ENCODE data around the gene COL20A1. TPM values are rescaled to one million over a fixed set of nuclear protein-coding genes. Genes with fewer than 3 reads are reported as not detected.

Gene COL20A1
- total and polyA plus RNA-seq, 2 experiments from 2014 or later = not detected

DNA sequence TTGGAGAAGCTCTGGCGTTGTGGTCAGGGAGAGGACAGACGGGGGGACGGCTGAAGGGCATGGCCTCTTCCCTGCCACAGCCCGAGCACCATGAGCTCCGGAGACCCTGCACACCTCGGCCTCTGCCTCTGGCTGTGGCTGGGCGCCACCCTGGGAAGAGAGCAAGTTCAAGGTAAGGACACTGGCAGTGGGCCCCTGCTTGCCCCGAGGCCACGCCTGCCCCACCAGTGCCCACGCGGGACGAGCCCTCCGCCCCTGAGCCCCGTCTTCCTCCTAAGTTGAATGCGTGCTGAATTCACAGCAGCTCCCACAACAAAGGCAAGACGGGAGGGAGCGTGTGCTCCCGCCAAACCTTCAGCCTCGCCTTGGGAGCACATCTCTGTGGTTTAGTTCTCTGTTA is 2.0 kb downstream of the COL20A1 start:
- 8 to 19% methylated on average over 13 to 17 of the region's 19 CpGs for WGBS, 2 experiments (ENCODE audit: low coverage in 1 of 2, low lambda C conversion rate in 2 of 2, missing lambda C conversion rate in 2 of 2)
- Histone ChIP-seq H3K9ac (no peak overlapping the region), H3K4me3 (no peak overlapping the region), H3K79me2 (ENCODE audit: insufficient read depth) (no peaks in the 10 kb centered on the region), H3F3A (ENCODE audit: insufficient read depth) (no peaks in the 10 kb centered on the region), H3K9me2 (ENCODE audit: insufficient read depth) (no peaks in the 10 kb centered on the region), H3K4me2 (ENCODE audit: unreplicated experiment) (no peak overlapping the region), H3K36me3 (ENCODE audit: low read depth) (no peaks in the 10 kb centered on the region), H3K27ac (no peak overlapping the region), H4K20me1 (ENCODE audit: insufficient read depth) (no peaks in the 10 kb centered on the region), H2AFZ (no peak overlapping the region), H3K9me3 (ENCODE audit: low read depth) (no peaks in the 10 kb centered on the region), H3K4me1 (ENCODE audit: insufficient read depth) (no peaks in the 10 kb centered on the region), H3K27me3 (replicated peaks; ENCODE audit: insufficient read depth) (peaks cover 40% of the 10 kb centered on the region)
- in situ Hi-C loops (cut with MboI) = no loop called here
- no peak for DNase-seq
- TF ChIP-seq EZH2 (IDR thresholded peaks at IDR 0.05; ENCODE audit: insufficient read depth, poor library complexity, severe bottlenecking) (no peak), EZH2phosphoT487 (IDR thresholded peaks at IDR 0.05; ENCODE audit: insufficient read depth, low read depth) (no peak)

DNA sequence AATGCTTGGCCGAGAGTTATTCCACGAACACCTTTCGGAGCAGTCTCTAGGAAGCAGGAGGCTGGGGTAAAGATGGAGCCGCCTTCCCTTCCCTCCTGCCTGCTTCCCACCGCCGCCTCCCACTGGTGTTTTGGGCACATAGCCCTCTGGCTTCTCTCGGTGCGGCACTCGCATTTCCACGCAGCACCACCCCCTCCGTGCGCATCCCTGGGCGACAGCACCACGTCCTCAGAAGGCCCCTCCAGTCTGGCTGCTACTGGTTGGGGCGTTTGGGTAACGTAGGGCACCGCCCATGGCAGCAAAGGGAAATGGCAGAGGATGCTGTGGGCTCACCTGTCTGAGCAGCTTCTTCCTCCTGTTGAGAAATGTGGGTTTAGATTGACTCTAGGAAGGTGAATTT is 2.4 kb downstream of the COL20A1 start:
- Histone ChIP-seq H3K27me3 (replicated peaks; ENCODE audit: insufficient read depth) (peaks cover 44% of the 10 kb centered on the region), H3K79me2 (ENCODE audit: insufficient read depth) (no peaks in the 10 kb centered on the region), H4K20me1 (ENCODE audit: insufficient read depth) (no peaks in the 10 kb centered on the region), H3K27ac (no peak overlapping the region), H3K4me2 (ENCODE audit: unreplicated experiment) (no peak overlapping the region), H3K9ac (no peak overlapping the region), H3K4me1 (ENCODE audit: insufficient read depth) (no peaks in the 10 kb centered on the region), H3F3A (ENCODE audit: insufficient read depth) (no peaks in the 10 kb centered on the region), H3K9me2 (ENCODE audit: insufficient read depth) (no peaks in the 10 kb centered on the region), H3K4me3 (no peak overlapping the region), H3K36me3 (ENCODE audit: low read depth) (no peaks in the 10 kb centered on the region), H3K9me3 (ENCODE audit: low read depth) (no peaks in the 10 kb centered on the region), H2AFZ (no peak overlapping the region)
- peak; percentile 29 for TF ChIP-seq EZH2 (IDR thresholded peaks at IDR 0.05; ENCODE audit: insufficient read depth, poor library complexity, severe bottlenecking)
- no peak for TF ChIP-seq EZH2phosphoT487 (IDR thresholded peaks at IDR 0.05; ENCODE audit: insufficient read depth, low read depth)
- in situ Hi-C loops (cut with MboI) = no loop called here
- no peak for DNase-seq
- WGBS, 2 experiments (ENCODE audit: low coverage in 1 of 2, low lambda C conversion rate in 2 of 2, missing lambda C conversion rate in 2 of 2) = 14 to 16% methylated on average over 17 of the region's 17 CpGs

DNA sequence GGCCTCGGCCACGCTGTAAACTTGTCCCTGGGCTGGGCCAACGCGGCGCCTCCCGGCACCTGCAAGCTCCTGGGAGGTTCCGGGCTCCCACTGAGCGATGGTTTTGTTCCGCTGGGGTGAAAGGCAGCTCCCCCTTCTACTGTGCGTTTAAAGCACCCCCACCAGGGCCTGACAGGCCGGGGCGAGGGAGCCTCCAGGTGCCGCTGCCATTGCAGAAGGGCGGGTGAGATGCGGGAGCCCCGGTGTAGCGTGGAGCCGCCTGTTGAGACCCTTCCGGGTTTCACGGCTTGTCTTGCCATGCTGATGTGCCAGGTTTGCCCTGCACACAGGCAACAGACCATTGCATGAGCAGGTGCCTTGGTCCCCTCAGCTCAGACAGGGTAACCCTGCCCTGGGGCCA is 2.9 kb downstream of the COL20A1 start:
- H3K27me3 ChIP-seq (replicated peaks; ENCODE audit: insufficient read depth) = peaks cover 46% of the 10 kb centered on the region
- H3K9me3 ChIP-seq (ENCODE audit: low read depth) = no peaks in the 10 kb centered on the region
- WGBS, 2 experiments (ENCODE audit: low coverage in 1 of 2, low lambda C conversion rate in 2 of 2, missing lambda C conversion rate in 2 of 2) = 3% methylated on average over 17 to 19 of the region's 20 CpGs
- H3K9me2 ChIP-seq (ENCODE audit: insufficient read depth) = no peaks in the 10 kb centered on the region
- no peak overlapping the region for H3K27ac ChIP-seq
- no peaks in the 10 kb centered on the region for H3K36me3 ChIP-seq (ENCODE audit: low read depth)
- no peak for DNase-seq
- TF ChIP-seq EZH2 (IDR thresholded peaks at IDR 0.05; ENCODE audit: insufficient read depth, poor library complexity, severe bottlenecking) = no peak
- TF ChIP-seq EZH2phosphoT487 (IDR thresholded peaks at IDR 0.05; ENCODE audit: insufficient read depth, low read depth) = no peak
- H3K79me2 ChIP-seq (ENCODE audit: insufficient read depth) = no peaks in the 10 kb centered on the region
- H3K4me2 ChIP-seq (ENCODE audit: unreplicated experiment) = no peak overlapping the region
- no peaks in the 10 kb centered on the region for H3F3A ChIP-seq (ENCODE audit: insufficient read depth)
- no peak overlapping the region for H3K4me3 ChIP-seq
- no peaks in the 10 kb centered on the region for H3K4me1 ChIP-seq (ENCODE audit: insufficient read depth)
- no peak overlapping the region for H3K9ac ChIP-seq
- H4K20me1 ChIP-seq (ENCODE audit: insufficient read depth) = no peaks in the 10 kb centered on the region
- no peak overlapping the region for H2AFZ ChIP-seq
- in situ Hi-C loops (cut with MboI) = no loop called here

DNA sequence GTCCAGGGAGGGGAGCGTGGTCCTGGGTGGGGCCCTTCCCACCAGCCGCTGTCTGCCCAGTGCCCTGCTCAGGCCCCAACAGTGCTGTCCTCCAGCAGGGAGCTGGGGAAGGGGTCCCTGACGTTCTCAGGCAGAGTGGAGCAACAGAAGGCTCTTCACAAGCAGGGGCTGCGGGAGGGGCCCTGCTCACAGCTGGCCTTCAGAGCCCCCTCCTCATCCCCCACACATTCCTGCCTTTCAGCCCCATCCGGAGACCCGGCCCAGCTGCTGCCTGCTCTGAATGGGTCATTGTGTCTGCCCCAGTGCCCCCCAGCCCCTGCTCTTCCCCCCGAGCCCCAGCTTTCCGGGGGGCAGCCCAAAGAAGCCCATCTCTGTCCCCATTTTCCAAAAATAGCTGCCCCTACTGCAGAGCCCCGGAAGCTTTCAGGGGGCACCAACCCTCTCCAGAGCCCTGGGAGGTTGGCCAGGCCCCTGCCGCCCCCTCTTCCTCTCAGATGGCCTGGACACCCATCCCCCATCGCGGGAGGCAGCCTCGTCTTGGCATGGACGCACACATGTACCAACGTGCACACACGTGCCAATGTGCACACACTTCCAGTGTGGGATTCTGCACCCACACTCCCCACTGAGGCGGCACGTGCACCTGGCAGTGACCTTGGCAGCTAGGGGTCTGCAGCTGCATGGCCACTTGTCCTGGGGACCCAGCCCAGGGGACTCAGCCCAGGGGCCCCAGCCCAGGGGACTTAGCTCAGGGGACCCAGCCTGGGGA is 3.7 kb downstream of the COL20A1 start:
- H2AFZ ChIP-seq = no peak overlapping the region
- peaks cover 50% of the 10 kb centered on the region for H3K27me3 ChIP-seq (replicated peaks; ENCODE audit: insufficient read depth)
- TF ChIP-seq EZH2phosphoT487 (IDR thresholded peaks at IDR 0.05; ENCODE audit: insufficient read depth, low read depth) (no peak), EZH2 (IDR thresholded peaks at IDR 0.05; ENCODE audit: insufficient read depth, poor library complexity, severe bottlenecking) (no peak)
- no peaks in the 10 kb centered on the region for H3K9me2 ChIP-seq (ENCODE audit: insufficient read depth)
- no peak overlapping the region for H3K4me2 ChIP-seq (ENCODE audit: unreplicated experiment)
- WGBS, 2 experiments (ENCODE audit: low coverage in 1 of 2, low lambda C conversion rate in 2 of 2, missing lambda C conversion rate in 2 of 2) = 22 to 26% methylated on average over 16 to 17 of the region's 18 CpGs
- no peaks in the 10 kb centered on the region for H3K79me2 ChIP-seq (ENCODE audit: insufficient read depth)
- H3K27ac ChIP-seq = no peak overlapping the region
- DNase-seq = no peak
- no peaks in the 10 kb centered on the region for H4K20me1 ChIP-seq (ENCODE audit: insufficient read depth)
- no peaks in the 10 kb centered on the region for H3F3A ChIP-seq (ENCODE audit: insufficient read depth)
- in situ Hi-C loops (cut with MboI) = no loop called here
- H3K9me3 ChIP-seq (ENCODE audit: low read depth) = no peaks in the 10 kb centered on the region
- H3K4me1 ChIP-seq (ENCODE audit: insufficient read depth) = no peaks in the 10 kb centered on the region
- no peak overlapping the region for H3K4me3 ChIP-seq
- H3K9ac ChIP-seq = no peak overlapping the region
- no peaks in the 10 kb centered on the region for H3K36me3 ChIP-seq (ENCODE audit: low read depth)
